Trophoblast cell (in vitro differentiated cells and primary cell): ENCODE measurements around the gene TRIM45.

ENCODE experiments used
- DNase-seq, 2 donors: peaks; one replicate each; pipeline ENCODE4 v3.0.0-alpha.2; 2016
- H2AFZ ChIP-seq: 2 replicates; pipeline ENCODE4 v1.6.1; 2013; ENCODE audit warnings: low read length, moderate library complexity, mild to moderate bottlenecking; ENCODE audit not compliant: insufficient read depth, poor library complexity
- H2AK5ac ChIP-seq: 2 replicates; pipeline ENCODE4 v1.6.1; 2013; ENCODE audit warnings: mild to moderate bottlenecking, low read length
- H2BK120ac ChIP-seq: 2 replicates; pipeline ENCODE4 v1.6.1; 2013; ENCODE audit warnings: low read length, mild to moderate bottlenecking, moderate library complexity; ENCODE audit not compliant: insufficient read depth, poor library complexity
- H2BK12ac ChIP-seq: 2 replicates; pipeline ENCODE4 v1.6.1; 2013; ENCODE audit warnings: mild to moderate bottlenecking, low read length, moderate library complexity
- H2BK5ac ChIP-seq: 2 replicates; pipeline ENCODE4 v1.6.1; 2013; ENCODE audit warnings: low read length, low read depth, moderate library complexity, mild to moderate bottlenecking; ENCODE audit not compliant: poor library complexity
- H3K14ac ChIP-seq: 2 replicates; pipeline ENCODE4 v1.6.1; 2013; ENCODE audit warnings: mild to moderate bottlenecking, low read length
- H3K18ac ChIP-seq: 2 replicates; pipeline ENCODE4 v1.6.1; 2013; ENCODE audit warnings: mild to moderate bottlenecking, low read length
- H3K23ac ChIP-seq: 2 replicates; pipeline ENCODE4 v1.6.1; 2013; ENCODE audit warnings: low read length
- H3K27ac ChIP-seq: 2 replicates; pipeline ENCODE4 v1.5.1; 2013; ENCODE audit warnings: low read depth, mild to moderate bottlenecking, inconsistent platforms, low read length, moderate library complexity
- H3K27me3 ChIP-seq: 2 replicates; pipeline ENCODE4 v1.6.1; 2013; ENCODE audit warnings: inconsistent platforms, mild to moderate bottlenecking, low read length, moderate library complexity; ENCODE audit not compliant: insufficient read depth
- H3K36me3 ChIP-seq, 2 experiments: 1 replicate in 1 of 2; 2 replicates in 1 of 2; pipeline ENCODE4 v1.6.1; 2013; ENCODE audit warnings: low read length in 2 of 2, mild to moderate bottlenecking in 2 of 2, moderate library complexity in 1 of 2; ENCODE audit not compliant: insufficient read depth in 2 of 2, control insufficient read depth in 1 of 2
- H3K4ac ChIP-seq: 2 replicates; pipeline ENCODE4 v1.6.1; 2013; ENCODE audit warnings: low read depth, mild to moderate bottlenecking, low read length, moderate library complexity
- H3K4me1 ChIP-seq, 2 experiments: 1 replicate in 1 of 2; 2 replicates in 1 of 2; pipeline ENCODE4 v1.6.1; 2013; ENCODE audit warnings: low read length in 2 of 2, mild to moderate bottlenecking in 2 of 2, moderate library complexity in 1 of 2; ENCODE audit not compliant: insufficient read depth in 2 of 2, control insufficient read depth in 1 of 2
- H3K4me2 ChIP-seq: 2 replicates; pipeline ENCODE4 v1.6.1; 2013; ENCODE audit warnings: inconsistent platforms, mild to moderate bottlenecking, low read length, moderate library complexity
- H3K4me3 ChIP-seq: 2 replicates; pipeline ENCODE4 v1.5.1; 2013; ENCODE audit warnings: mild to moderate bottlenecking, low read depth, low read length, inconsistent platforms
- H3K79me1 ChIP-seq: one replicate; pipeline ENCODE4 v1.6.1; 2013; ENCODE audit warnings: low read length
- H3K79me2 ChIP-seq: 2 replicates; pipeline ENCODE4 v1.6.1; 2013; ENCODE audit warnings: low read length, mild to moderate bottlenecking; ENCODE audit not compliant: control insufficient read depth, insufficient read depth, poor library complexity
- H3K9ac ChIP-seq: 2 replicates; pipeline ENCODE4 v1.6.1; 2013; ENCODE audit warnings: mild to moderate bottlenecking, low read length
- H3K9me3 ChIP-seq: 2 replicates; pipeline ENCODE4 v1.6.1; 2013; ENCODE audit warnings: low read depth, mild to moderate bottlenecking, control low read depth, inconsistent platforms, low read length; ENCODE audit not compliant: insufficient read depth
- H4K12ac ChIP-seq: 2 replicates; pipeline ENCODE4 v1.6.1; 2013; ENCODE audit warnings: low read depth, mild to moderate bottlenecking, low read length, moderate library complexity
- H4K8ac ChIP-seq: 2 replicates; pipeline ENCODE4 v1.6.1; 2013; ENCODE audit warnings: low read depth, mild to moderate bottlenecking, low read length, moderate library complexity
- H4K91ac ChIP-seq: one replicate; pipeline ENCODE4 v1.6.1; 2013; ENCODE audit warnings: low read depth, mild to moderate bottlenecking, low read length, moderate library complexity
- WGBS: extraction: QIAGEN DNeasy Blood & Tissue Kit; methylation state at CpG from one replicate; pipeline ENCODE4 v1.1.7; 2013; ENCODE audit warnings: missing lambda C conversion rate; ENCODE audit not compliant: insufficient read length, insufficient coverage; ENCODE audit errors: extremely low coverage; 5-methylcytosine and 5-hydroxymethylcytosine counted together

The TRIM45 gene

GRCh38 chr1:117138561-117138960, 17.0 kb upstream of the TRIM45 start:
- Histone ChIP-seq H2AK5ac (no peak overlapping the region), H3K36me3 (no peaks in the 10 kb centered on the region), H3K79me2 (no peaks in the 10 kb centered on the region), H3K4me1 (peaks cover 10 to 17% of the 10 kb centered on the region in 2 experiments), H3K4me2 (no peak overlapping the region), H3K27ac (no peak overlapping the region), H4K8ac (no peak overlapping the region), H4K12ac (no peak overlapping the region), H2BK120ac (no peak overlapping the region), H3K14ac (no peak overlapping the region), H3K18ac (no peak overlapping the region), H3K27me3 (no peaks in the 10 kb centered on the region), H2BK12ac (no peak overlapping the region), H3K23ac (no peak overlapping the region), H3K79me1 (peaks cover 11% of the 10 kb centered on the region), H3K4me3 (no peak overlapping the region), H3K9me3 (no peaks in the 10 kb centered on the region), H4K91ac (no peak overlapping the region), H3K9ac (no peak overlapping the region), H2AFZ (no peak overlapping the region), H2BK5ac (no peak overlapping the region), H3K4ac (no peak overlapping the region)
- WGBS, result no CpG with 5 or more reads among the region's 1 CpG
- no peak for DNase-seq

- no peak overlapping the region for H3K4me3 ChIP-seq
- H3K4ac ChIP-seq, result peak overlapping the region; percentile 2
- H4K91ac ChIP-seq, result peak overlapping the region; percentile 56
- H3K4me1 ChIP-seq, result peaks cover 10 to 17% of the 10 kb centered on the region in 2 experiments
- no peak for DNase-seq
- WGBS, result no CpG with 5 or more reads among the region's 3 CpGs
- H3K14ac ChIP-seq, result peak overlapping the region; percentile 14
- peak overlapping the region; percentile 9 for H2BK120ac ChIP-seq
- H3K79me2 ChIP-seq, result no peaks in the 10 kb centered on the region
- no peak overlapping the region for H3K4me2 ChIP-seq
- H3K23ac ChIP-seq, result no peak overlapping the region
- peak overlapping the region; percentile 10 for H2BK12ac ChIP-seq
- peak overlapping the region; percentile 49 for H3K27ac ChIP-seq
- H2BK5ac ChIP-seq, result peak overlapping the region; percentile 34
- no peak overlapping the region for H2AFZ ChIP-seq
- no peak overlapping the region for H3K9ac ChIP-seq
- H3K79me1 ChIP-seq, result peaks cover 10% of the 10 kb centered on the region
- H3K9me3 ChIP-seq, result no peaks in the 10 kb centered on the region
- H3K27me3 ChIP-seq, result no peaks in the 10 kb centered on the region
- peak overlapping the region; percentile 20 for H4K8ac ChIP-seq
- no peaks in the 10 kb centered on the region for H3K36me3 ChIP-seq
- no peak overlapping the region for H4K12ac ChIP-seq
- H2AK5ac ChIP-seq, result peak overlapping the region; percentile 11
- peak overlapping the region; percentile 17 for H3K18ac ChIP-seq
Observed at GRCh38 chr1:117138106-117138505, 16.6 kb upstream of the TRIM45 start.

- DNase-seq, result peak in 1 of 2 donors; percentile 64
Observed at GRCh38 chr1:117137281-117137855, 15.8 kb upstream of the TRIM45 start.

GRCh38 chr1:117136749-117137148, 15.2 kb upstream of the TRIM45 start:
- H3K23ac ChIP-seq, result no peak overlapping the region
- H4K91ac ChIP-seq, result no peak overlapping the region
- H3K14ac ChIP-seq, result no peak overlapping the region
- peaks cover 6% of the 10 kb centered on the region for H3K79me1 ChIP-seq
- H3K79me2 ChIP-seq, result no peaks in the 10 kb centered on the region
- H2BK120ac ChIP-seq, result no peak overlapping the region
- H3K27ac ChIP-seq, result no peak overlapping the region
- no peaks in the 10 kb centered on the region for H3K36me3 ChIP-seq
- no peaks in the 10 kb centered on the region for H3K9me3 ChIP-seq
- H2AFZ ChIP-seq, result no peak overlapping the region
- H3K18ac ChIP-seq, result no peak overlapping the region
- H3K4ac ChIP-seq, result no peak overlapping the region
- H4K8ac ChIP-seq, result no peak overlapping the region
- peaks cover 5 to 13% of the 10 kb centered on the region in 2 experiments for H3K4me1 ChIP-seq
- H4K12ac ChIP-seq, result no peak overlapping the region
- no peaks in the 10 kb centered on the region for H3K27me3 ChIP-seq
- H3K4me3 ChIP-seq, result no peak overlapping the region
- H2BK5ac ChIP-seq, result no peak overlapping the region
- no CpG with 5 or more reads among the region's 2 CpGs for WGBS
- H3K4me2 ChIP-seq, result no peak overlapping the region
- no peak overlapping the region for H2AK5ac ChIP-seq
- H2BK12ac ChIP-seq, result peak overlapping the region; percentile 37
- H3K9ac ChIP-seq, result no peak overlapping the region
- DNase-seq, result no peak

More at GRCh38 chr1:117137281-117137855, 15.8 kb upstream of the TRIM45 start:
- Histone ChIP-seq H4K8ac (no peak overlapping the region), H3K4me2 (no peak overlapping the region), H3K9me3 (no peaks in the 10 kb centered on the region), H4K12ac (no peak overlapping the region), H3K79me1 (peaks cover 7% of the 10 kb centered on the region), H2AK5ac (no peak overlapping the region), H3K4me3 (no peak overlapping the region), H4K91ac (no peak overlapping the region), H3K9ac (no peak overlapping the region), H3K79me2 (no peaks in the 10 kb centered on the region), H3K14ac (no peak overlapping the region), H2BK120ac (no peak overlapping the region), H2AFZ (no peak overlapping the region), H2BK5ac (no peak overlapping the region), H3K4ac (no peak overlapping the region), H3K27ac (peak overlapping the region; percentile 49), H3K27me3 (no peaks in the 10 kb centered on the region), H3K36me3 (no peaks in the 10 kb centered on the region), H2BK12ac (no peak overlapping the region), H3K23ac (no peak overlapping the region), H3K18ac (no peak overlapping the region), H3K4me1 (peaks cover 6 to 14% of the 10 kb centered on the region in 2 experiments)
- WGBS, result no CpG with 5 or more reads among the region's 3 CpGs
